ENCODE results near the gene PTCH2. TPM values are rescaled to one million over a fixed set of nuclear protein-coding genes. Genes with fewer than 3 reads are reported as not detected.

The PTCH2 gene
- total and polyA plus RNA-seq, 4 donors: 0.38 to 6.7 (median 4.0) TPM

DNA sequence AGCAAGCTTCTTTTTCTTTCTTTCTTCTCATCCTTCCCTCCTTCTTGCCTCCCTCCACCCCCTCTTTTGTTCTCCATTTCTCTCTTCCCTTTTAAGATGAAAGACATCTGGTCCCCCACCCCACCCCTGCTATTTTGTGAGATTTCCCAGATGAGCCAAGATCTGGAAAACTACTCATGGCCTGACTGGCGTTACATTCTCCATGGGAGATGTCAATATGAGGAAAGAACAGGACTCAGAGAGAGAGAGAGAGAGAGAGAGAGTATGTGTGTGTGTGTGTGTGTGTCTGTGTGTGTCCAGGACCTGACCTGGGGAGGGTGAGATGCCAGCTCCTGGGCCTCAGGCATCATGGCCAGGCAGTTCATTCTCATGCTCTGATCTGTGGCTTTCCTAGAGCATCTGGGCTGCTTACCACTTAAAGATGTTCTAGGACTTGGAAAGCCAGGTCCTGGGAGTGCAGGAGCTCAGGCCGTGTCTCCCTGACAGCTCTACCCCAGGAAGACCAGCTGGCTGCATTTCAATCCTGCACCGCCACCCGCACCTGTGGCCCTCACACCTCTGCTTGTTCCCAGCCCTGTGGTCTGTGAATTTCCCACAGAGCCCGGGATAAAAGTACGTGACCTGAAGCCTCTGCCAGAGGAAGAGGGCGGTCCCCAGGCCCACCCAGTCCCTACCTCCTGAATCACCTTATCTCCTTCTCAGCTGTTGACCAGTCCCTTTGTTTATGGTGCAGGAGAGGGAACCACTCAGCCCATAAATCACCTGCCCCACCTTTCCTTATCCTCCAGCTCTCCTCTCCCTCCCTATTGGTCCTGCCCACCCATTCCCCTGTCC, 51.9 kb downstream of the PTCH2 start:
- no peaks in the 10 kb centered on the region for H3K27me3 ChIP-seq (ENCODE audit: control insufficient read depth in 1 of 2, insufficient read depth in 2 of 2, low read length in 1 of 2)
- DNase-seq (peak in 1 of 2 donors; percentile 59), ATAC-seq (ENCODE audit: low FRiP score) (no peak)
- H3K4me1 ChIP-seq (ENCODE audit: control insufficient read depth in 1 of 2, insufficient read depth in 2 of 2, low read length in 2 of 2): no peaks in the 10 kb centered on the region
- H3K27ac ChIP-seq (ENCODE audit: low read depth in 1 of 2, low read length in 2 of 2): no peak overlapping the region
- no peaks in the 10 kb centered on the region for H3K9me3 ChIP-seq (ENCODE audit: control insufficient read depth, low read length)
- intact Hi-C loops (cut with DNase I): loop anchor here in 1 of 2 donors (5.0 kb wide), 1 partner anchor 221 kb away; the partner anchor contains the start of genes HECTD3 and UROD
- 81 to 87% methylated on average over 7 of the region's 7 CpGs for WGBS, 2 donors
- H3K4me3 ChIP-seq (ENCODE audit: low read length in 2 of 2): no peak overlapping the region
- H3K36me3 ChIP-seq (ENCODE audit: control insufficient read depth in 1 of 2, insufficient read depth in 2 of 2, low read length in 1 of 2): no peaks in the 10 kb centered on the region

DNA sequence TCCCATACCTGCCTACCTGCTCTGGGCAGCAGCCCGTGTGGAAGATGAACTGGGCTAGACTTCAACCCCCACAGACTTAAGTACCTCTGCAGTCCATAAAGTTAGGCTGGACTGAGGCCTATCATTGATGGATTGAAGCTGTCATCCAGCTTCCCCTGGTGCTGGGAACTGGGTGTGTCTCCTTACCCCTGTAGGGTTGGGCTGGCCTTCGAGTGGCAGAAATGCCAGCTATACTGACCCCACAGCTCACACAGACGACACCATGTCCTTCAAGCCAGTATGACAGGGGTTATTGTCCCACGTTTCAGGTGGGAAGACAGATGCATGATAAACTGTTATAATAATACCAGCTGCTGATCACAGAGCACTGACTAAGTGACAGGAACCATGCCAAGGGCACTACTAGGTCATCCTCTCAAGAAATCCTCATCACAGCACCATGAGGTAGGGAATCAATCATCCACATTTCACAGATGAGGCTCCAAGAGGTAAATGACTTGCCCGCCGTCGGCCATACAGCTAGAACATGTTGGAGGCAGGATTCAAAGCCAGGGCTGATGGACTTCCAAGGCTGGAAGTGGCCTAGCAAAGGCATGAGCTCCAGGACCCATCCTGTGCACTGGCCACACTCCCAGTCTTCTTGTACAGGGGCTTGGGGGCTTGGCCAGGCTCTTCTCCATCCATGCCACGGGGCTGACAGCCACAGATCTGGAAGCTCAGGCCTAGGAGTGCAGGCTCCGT, 54.8 kb downstream of the PTCH2 start, which contains the start of gene BEST4:
TSS of gene BEST4 (minus strand) at position 51 of the 741 bp plus-strand sequence. CDS start 465 bp downstream, outside the sequence.
- H3K4me1 ChIP-seq (ENCODE audit: control insufficient read depth in 1 of 2, insufficient read depth in 2 of 2, low read length in 2 of 2): no peaks in the 10 kb centered on the region
- intact Hi-C loops (cut with DNase I): loop anchor here (5.0 to 10.0 kb wide), 2 partner anchors 44 to 47 kb away; no protein-coding TSS in a partner anchor
- DNase-seq (peak in 1 of 2 donors; percentile 61), ATAC-seq (ENCODE audit: low FRiP score) (no peak)
- no peaks in the 10 kb centered on the region for H3K9me3 ChIP-seq (ENCODE audit: control insufficient read depth, low read length)
- H3K36me3 ChIP-seq (ENCODE audit: control insufficient read depth in 1 of 2, insufficient read depth in 2 of 2, low read length in 1 of 2): no peaks in the 10 kb centered on the region
- 85 to 88% methylated on average over 9 of the region's 9 CpGs for WGBS, 2 donors
- H3K27ac ChIP-seq (ENCODE audit: low read depth in 1 of 2, low read length in 2 of 2): no peak within 1 kb of the TSS
- no peak within 1 kb of the TSS for H3K4me3 ChIP-seq (ENCODE audit: low read length in 2 of 2)
- H3K27me3 ChIP-seq (ENCODE audit: control insufficient read depth in 1 of 2, insufficient read depth in 2 of 2, low read length in 1 of 2): no peaks in the 10 kb centered on the region

GRCh38 chr1:44787506-44787905, 55.5 kb downstream of the PTCH2 start:
- Histone ChIP-seq H3K9me3 (ENCODE audit: control insufficient read depth, low read length) (no peaks in the 10 kb centered on the region), H3K27me3 (ENCODE audit: control insufficient read depth in 1 of 2, insufficient read depth in 2 of 2, low read length in 1 of 2) (no peaks in the 10 kb centered on the region), H3K36me3 (ENCODE audit: control insufficient read depth in 1 of 2, insufficient read depth in 2 of 2, low read length in 1 of 2) (no peaks in the 10 kb centered on the region), H3K4me3 (ENCODE audit: low read length in 2 of 2) (no peak overlapping the region), H3K4me1 (ENCODE audit: control insufficient read depth in 1 of 2, insufficient read depth in 2 of 2, low read length in 2 of 2) (no peaks in the 10 kb centered on the region), H3K27ac (ENCODE audit: low read depth in 1 of 2, low read length in 2 of 2) (no peak overlapping the region)
- DNase-seq (peak in 1 of 2 donors; percentile 72), ATAC-seq (ENCODE audit: low FRiP score) (no peak)
- intact Hi-C loops (cut with DNase I): loop anchor here (5.0 to 10.0 kb wide), 2 partner anchors 45 to 47 kb away; no protein-coding TSS in a partner anchor
- 96 to 99% methylated on average over 10 of the region's 10 CpGs for WGBS, 2 donors

DNA sequence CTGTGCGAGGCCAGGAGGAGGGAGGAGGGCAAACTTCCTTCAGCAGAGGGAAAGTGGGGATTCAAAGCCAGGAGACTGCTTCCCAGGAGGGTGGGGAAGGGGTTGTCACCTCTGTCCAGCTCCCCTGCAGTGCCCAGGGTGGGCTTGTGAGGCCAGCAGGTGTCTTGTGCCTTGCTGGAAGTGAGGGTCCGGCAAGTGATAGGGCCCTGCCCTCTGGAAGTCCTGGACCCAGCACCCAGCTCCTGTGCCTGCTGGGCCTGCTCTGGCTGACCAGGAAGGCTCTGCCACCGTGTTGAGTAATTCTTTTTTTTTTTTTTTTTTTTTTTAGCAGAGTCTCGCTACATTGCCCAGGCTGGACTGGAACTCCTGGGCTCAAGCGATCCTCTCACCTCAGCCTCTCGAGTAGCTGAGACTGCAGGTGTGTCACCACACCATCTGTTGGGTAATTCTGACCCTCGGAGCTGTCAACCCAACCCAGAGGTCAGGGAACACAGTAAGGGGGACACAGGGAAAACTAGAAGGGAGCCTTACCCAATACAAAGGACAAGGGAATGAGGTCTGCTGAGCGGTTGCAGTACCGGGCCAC, 56.1 kb downstream of the PTCH2 start:
- Histone ChIP-seq H3K36me3 (ENCODE audit: control insufficient read depth in 1 of 2, insufficient read depth in 2 of 2, low read length in 1 of 2) (no peaks in the 10 kb centered on the region), H3K4me3 (ENCODE audit: low read length in 2 of 2) (no peak overlapping the region), H3K4me1 (ENCODE audit: control insufficient read depth in 1 of 2, insufficient read depth in 2 of 2, low read length in 2 of 2) (no peaks in the 10 kb centered on the region), H3K27ac (ENCODE audit: low read depth in 1 of 2, low read length in 2 of 2) (peak overlapping the region in 1 of 2 donors; percentile 74), H3K9me3 (ENCODE audit: control insufficient read depth, low read length) (no peaks in the 10 kb centered on the region), H3K27me3 (ENCODE audit: control insufficient read depth in 1 of 2, insufficient read depth in 2 of 2, low read length in 1 of 2) (no peaks in the 10 kb centered on the region)
- peak in 1 of 2 donors; percentile 67 for DNase-seq
- WGBS, 2 donors: 79 to 83% methylated on average over 9 of the region's 9 CpGs
- intact Hi-C loops (cut with DNase I): loop anchor here (5.0 to 10.0 kb wide), 2 partner anchors 45 to 48 kb away; no protein-coding TSS in a partner anchor
- peak; percentile 3 for ATAC-seq (ENCODE audit: low FRiP score)

- peak; percentile 81 to 89 for DNase-seq
- peak overlapping the region in 1 of 2 donors; percentile 74 for H3K27ac ChIP-seq (ENCODE audit: low read depth in 1 of 2, low read length in 2 of 2)
- ATAC-seq (ENCODE audit: low FRiP score): peak; percentile 79
- 5 to 6% methylated on average over 48 to 49 of the region's 49 CpGs for WGBS, 2 donors
- peak overlapping the region in 1 of 2 donors; percentile 23 for H3K4me3 ChIP-seq (ENCODE audit: low read length in 2 of 2)
- H3K27me3 ChIP-seq (ENCODE audit: control insufficient read depth in 1 of 2, insufficient read depth in 2 of 2, low read length in 1 of 2): no peaks in the 10 kb centered on the region
- intact Hi-C loops (cut with DNase I): loop anchor here (5.0 to 10.0 kb wide), 2 partner anchors 46 to 49 kb away; no protein-coding TSS in a partner anchor
- H3K9me3 ChIP-seq (ENCODE audit: control insufficient read depth, low read length): no peaks in the 10 kb centered on the region
- H3K4me1 ChIP-seq (ENCODE audit: control insufficient read depth in 1 of 2, insufficient read depth in 2 of 2, low read length in 2 of 2): no peaks in the 10 kb centered on the region
- H3K36me3 ChIP-seq (ENCODE audit: control insufficient read depth in 1 of 2, insufficient read depth in 2 of 2, low read length in 1 of 2): no peaks in the 10 kb centered on the region
Observed at GRCh38 chr1:44786138-44786840, 56.8 kb downstream of the PTCH2 start.

DNA sequence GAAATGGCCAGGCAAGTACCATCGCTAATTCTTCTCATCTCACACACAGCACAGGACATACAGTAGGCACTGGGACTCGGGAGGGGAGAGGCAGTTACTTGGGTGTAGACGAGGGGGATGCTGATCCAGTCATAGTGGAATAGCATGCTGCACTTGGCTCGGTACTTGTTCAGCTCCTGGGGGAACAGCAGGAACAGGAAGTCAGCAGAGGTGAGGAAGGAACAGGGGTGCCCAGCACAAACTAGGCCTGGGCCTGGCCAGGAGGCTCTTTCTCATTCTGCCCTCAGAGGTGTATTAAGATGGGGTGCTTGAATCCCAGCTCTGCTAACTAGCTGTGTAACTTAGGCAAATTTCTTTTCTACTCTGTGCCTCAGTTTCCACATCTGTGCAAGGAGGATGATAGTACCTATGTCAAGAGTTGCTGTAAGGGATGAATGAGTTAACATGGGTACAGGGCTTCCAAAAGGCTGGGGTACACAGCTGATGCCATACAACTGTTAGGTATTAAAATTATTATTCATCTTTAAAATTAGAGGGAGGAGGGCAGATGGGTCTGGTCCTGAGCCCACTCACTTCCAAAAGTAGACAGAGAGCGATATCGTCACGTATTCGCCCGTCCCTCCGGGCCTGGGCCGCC, 57.4 kb downstream of the PTCH2 start:
- intact Hi-C loops (cut with DNase I): loop anchor here (5.0 to 10.0 kb wide), 2 partner anchors 47 to 49 kb away; no protein-coding TSS in a partner anchor
- 43 to 46% methylated on average over 11 of the region's 11 CpGs for whole genome bisulfite sequencing, 2 donors
- no peak for ATAC-seq (ENCODE audit: low FRiP score)

DNA sequence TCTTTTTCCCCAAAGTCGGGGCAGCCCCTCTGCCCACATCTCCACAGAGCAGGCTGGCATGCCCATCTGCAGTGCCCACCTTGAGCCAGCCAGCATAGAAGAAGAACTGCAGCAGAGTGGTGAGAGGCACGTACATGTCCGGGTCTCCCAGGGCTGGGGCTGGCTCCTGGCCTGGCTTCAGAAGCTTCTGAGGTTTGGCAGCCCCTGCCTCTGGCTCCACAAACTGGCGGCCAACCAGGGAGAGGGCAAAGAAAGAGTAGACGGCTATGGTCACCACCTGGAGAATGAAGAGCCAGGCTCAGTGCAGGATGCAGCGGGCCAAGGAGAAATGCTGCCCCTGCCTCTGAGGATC, 58.0 kb downstream of the PTCH2 start:
- Histone ChIP-seq H3K9me3 (ENCODE audit: control insufficient read depth, low read length) (no peaks in the 10 kb centered on the region), H3K4me1 (ENCODE audit: control insufficient read depth in 1 of 2, insufficient read depth in 2 of 2, low read length in 2 of 2) (no peaks in the 10 kb centered on the region), H3K27ac (ENCODE audit: low read depth in 1 of 2, low read length in 2 of 2) (no peak overlapping the region), H3K27me3 (ENCODE audit: control insufficient read depth in 1 of 2, insufficient read depth in 2 of 2, low read length in 1 of 2) (no peaks in the 10 kb centered on the region), H3K4me3 (ENCODE audit: low read length in 2 of 2) (no peak overlapping the region), H3K36me3 (ENCODE audit: control insufficient read depth in 1 of 2, insufficient read depth in 2 of 2, low read length in 1 of 2) (no peaks in the 10 kb centered on the region)
- 67% methylated on average over 6 of the region's 6 CpGs for WGBS, 2 donors
- ATAC-seq (ENCODE audit: low FRiP score) (no peak), DNase-seq (peak in 1 of 2 donors; percentile 73)
- intact Hi-C loops (cut with DNase I): loop anchor here (5.0 to 10.0 kb wide), 2 partner anchors 47 to 50 kb away; no protein-coding TSS in a partner anchor

More for the DNA sequence above, 57.4 kb downstream of the PTCH2 start:
- no peak overlapping the region for H3K4me3 ChIP-seq (ENCODE audit: low read length in 2 of 2)
- no peaks in the 10 kb centered on the region for H3K27me3 ChIP-seq (ENCODE audit: control insufficient read depth in 1 of 2, insufficient read depth in 2 of 2, low read length in 1 of 2)
- H3K4me1 ChIP-seq (ENCODE audit: control insufficient read depth in 1 of 2, insufficient read depth in 2 of 2, low read length in 2 of 2): no peaks in the 10 kb centered on the region
- H3K27ac ChIP-seq (ENCODE audit: low read depth in 1 of 2, low read length in 2 of 2): peak overlapping the region in 1 of 2 donors; percentile 23
- H3K9me3 ChIP-seq (ENCODE audit: control insufficient read depth, low read length): no peaks in the 10 kb centered on the region
- H3K36me3 ChIP-seq (ENCODE audit: control insufficient read depth in 1 of 2, insufficient read depth in 2 of 2, low read length in 1 of 2): no peaks in the 10 kb centered on the region
- DNase-seq: no peak

Data from aorta (tissue), 5 donors.